Medulla oblongata (tissue), 1 donor: ENCODE data around the gene FAM163B.
"Not testable (repeated sequence)": the region's sequence is repeated elsewhere in the genome, so short reads cannot be mapped to it uniquely, and the experiment has no call there.

Experiments
- DNase-seq: peaks from one replicate; pipeline ENCODE4 v3.0.0-alpha.2; 2015; ENCODE audit errors: extremely low spot score

Gene FAM163B

GRCh38 chr9:133639613-133640012 is 30.4 kb upstream of the FAM163B start:
- no peak for DNase-seq

- no peak for DNase-seq
Observed at GRCh38 chr9:133638711-133639110, 29.5 kb upstream of the FAM163B start.

GRCh38 chr9:133638076-133638475 is 28.9 kb upstream of the FAM163B start:
- DNase-seq, result no peak

GRCh38 chr9:133637451-133638055 is 28.4 kb upstream of the FAM163B start:
- DNase-seq, result no peak

GRCh38 chr9:133636902-133637301 is 27.7 kb upstream of the FAM163B start:
- no peak for DNase-seq

- DNase-seq, result no peak
Observed at GRCh38 chr9:133635533-133636531, 26.6 kb upstream of the FAM163B start, which contains the start of gene DBH. DBH (plus strand) TSS chr9:133636363; CDS start chr9:133636372, 9 bp downstream.

- DNase-seq, result no peak
Observed at GRCh38 chr9:133635098-133635497, 25.9 kb upstream of the FAM163B start.

GRCh38 chr9:133634081-133634691 is 25.0 kb upstream of the FAM163B start:
- no peak for DNase-seq

GRCh38 chr9:133633681-133634080 is 24.5 kb upstream of the FAM163B start:
- no peak for DNase-seq

- DNase-seq, result no peak
Observed at GRCh38 chr9:133632806-133633680, 23.9 kb upstream of the FAM163B start.

- DNase-seq, result no peak
Observed at GRCh38 chr9:133631111-133631510, 21.9 kb upstream of the FAM163B start.

- no peak for DNase-seq
Observed at GRCh38 chr9:133629221-133630110, 20.3 kb upstream of the FAM163B start.

GRCh38 chr9:133628766-133629165 is 19.6 kb upstream of the FAM163B start:
- DNase-seq, result no peak

- DNase-seq, result no peak
Observed at GRCh38 chr9:133627341-133627740, 18.2 kb upstream of the FAM163B start.

- DNase-seq, result not testable (repeated sequence)
Observed at GRCh38 chr9:133626008-133626407, 16.8 kb upstream of the FAM163B start.

- DNase-seq, result no peak
Observed at GRCh38 chr9:133622555-133622954, 13.4 kb upstream of the FAM163B start.

- no peak for DNase-seq
Observed at GRCh38 chr9:133621725-133622267, 12.6 kb upstream of the FAM163B start.

- DNase-seq, result peak; percentile 77
Observed at GRCh38 chr9:133619791-133620190, 10.6 kb upstream of the FAM163B start.

GRCh38 chr9:133618726-133619125 is 9.5 kb upstream of the FAM163B start:
- DNase-seq, result no peak
